Tibial artery (tissue), 4 donors: Measurements from ENCODE around the gene GJC2.

Experiments
- DNase-seq, 2 donors: peaks; one replicate each; pipeline ENCODE4 v3.0.0-alpha.2; 2019
- H3K27ac ChIP-seq, 2 donors: fragments of 200-600 bp; sonication (generic) in 1 of 2; 1 replicate in 1 of 2; 2 replicates in 1 of 2; pipeline ENCODE4 v1.5.1; 2018 to 2019; ENCODE audit warnings: mild to moderate bottlenecking in 1 of 2
- H3K27me3 ChIP-seq, 2 donors: fragments of 200-600 bp; sonication (generic) in 1 of 2; one replicate each; pipeline versions ENCODE4 v1.5.1 to v1.6.0; 2016 to 2019
- H3K36me3 ChIP-seq, 3 donors: fragments of 200-600 bp; sonication (generic) in 2 of 3; one replicate each; pipeline ENCODE4 v1.5.1; 2016 to 2019; ENCODE audit warnings: mild to moderate bottlenecking in 2 of 3
- H3K4me1 ChIP-seq, 4 donors: fragments of 200-600 bp; sonication (generic) in 2 of 4; 1 replicate in 3 of 4; 2 replicates in 1 of 4; pipeline ENCODE4 v1.5.1; 2016 to 2019
- H3K4me3 ChIP-seq, 2 donors: fragments of 200-600 bp; sonication (generic) in 1 of 2; 1 replicate in 1 of 2; 2 replicates in 1 of 2; pipeline ENCODE4 v1.5.1; 2018 to 2019; ENCODE audit warnings: mild to moderate bottlenecking in 2 of 2
- H3K9me3 ChIP-seq, 3 donors: fragments of 200-600 bp; sonication (generic) in 1 of 3; one replicate each; pipeline ENCODE4 v1.5.1; 2016 to 2019
- CTCF ChIP-seq, 2 experiments: fragments of 200-600 bp in 1 of 2; fragments of 450-650 bp in 1 of 2; IDR thresholded peaks; one replicate each; pipeline ENCODE4 v1.5.1; 2017 to 2019; ENCODE audit warnings: antibody characterized with exemption in 2 of 2, mild to moderate bottlenecking in 1 of 2, moderate library complexity in 1 of 2
- intact Hi-C: fragments of 100-400 bp; cut with DNase I; formaldehyde crosslinking; loops from one replicate; pipeline ENCODE4 v1.15.0; 2023; ENCODE audit warnings: low total_unique reads

Gene GJC2

GRCh38 chr1:228149406-228150119 is at the start of gene GJC2:
GJC2 (plus strand) TSS chr1:228149930; CDS start chr1:228157759, 7,829 bp downstream.
- H3K27me3 ChIP-seq = no peaks in the 10 kb centered on the region
- peak within 1 kb of the TSS in 1 of 2 donors; percentile 12 for H3K4me3 ChIP-seq
- no peaks in the 10 kb centered on the region for H3K9me3 ChIP-seq
- H3K4me1 ChIP-seq = peaks cover 0 to 40% (median 20%) of the 10 kb centered on the region in 4 donors
- intact Hi-C loops = no loop called here
- peak within 1 kb of the TSS; percentile 54 to 69 for H3K27ac ChIP-seq
- DNase-seq = peak; percentile 20 to 74
- no peak for TF ChIP-seq CTCF (IDR thresholded peaks at IDR 0.05)
- peaks cover 22 to 49% (median 37%) of the 10 kb centered on the region in 3 donors for H3K36me3 ChIP-seq

GRCh38 chr1:228100822-228101613 is 48.7 kb upstream of the GJC2 start:
- Histone ChIP-seq H3K27ac (peak overlapping the region in 1 of 2 donors; percentile 98), H3K9me3 (no peaks in the 10 kb centered on the region), H3K4me3 (no peak overlapping the region), H3K27me3 (no peaks in the 10 kb centered on the region), H3K4me1 (peaks cover 0 to 32% (median 25%) of the 10 kb centered on the region in 4 donors), H3K36me3 (peaks cover 24 to 59% (median 44%) of the 10 kb centered on the region in 3 donors)
- DNase-seq = no peak
- TF ChIP-seq CTCF (IDR thresholded peaks at IDR 0.05) = no peak
- intact Hi-C loops = loop anchor here (10.0 kb wide), 1 partner anchor 64 kb away; the partner anchor contains the start of gene IBA57

GRCh38 chr1:228101614-228101993 is 48.1 kb upstream of the GJC2 start:
- no peaks in the 10 kb centered on the region for H3K27me3 ChIP-seq
- intact Hi-C loops = loop anchor here (10.0 kb wide), 1 partner anchor 63 kb away; the partner anchor contains the start of gene IBA57
- no peaks in the 10 kb centered on the region for H3K9me3 ChIP-seq
- H3K4me1 ChIP-seq = peaks cover 0 to 26% (median 22%) of the 10 kb centered on the region in 4 donors
- no peak for DNase-seq
- peaks cover 24 to 60% (median 44%) of the 10 kb centered on the region in 3 donors for H3K36me3 ChIP-seq
- no peak for TF ChIP-seq CTCF (IDR thresholded peaks at IDR 0.05)
- peak overlapping the region; percentile 91 to 98 for H3K27ac ChIP-seq
- H3K4me3 ChIP-seq = peak overlapping the region; percentile 83 to 93

- Histone ChIP-seq H3K4me3 (peak overlapping the region; percentile 83 to 93), H3K9me3 (no peaks in the 10 kb centered on the region), H3K4me1 (peaks cover 0 to 25% (median 20%) of the 10 kb centered on the region in 4 donors), H3K27ac (peak overlapping the region; percentile 91 to 98), H3K27me3 (no peaks in the 10 kb centered on the region), H3K36me3 (peaks cover 24 to 60% (median 45%) of the 10 kb centered on the region in 3 donors)
- no peak for TF ChIP-seq CTCF (IDR thresholded peaks at IDR 0.05)
- intact Hi-C loops = loop anchor here (10.0 kb wide), 1 partner anchor 63 kb away; the partner anchor contains the start of gene IBA57
- no peak for DNase-seq
Observed at GRCh38 chr1:228101994-228102790, 47.5 kb upstream of the GJC2 start.
